ENCODE results near the gene NMNAT2. TPM values are rescaled to one million over a fixed set of nuclear protein-coding genes. Genes with fewer than 3 reads are reported as not detected.

The NMNAT2 gene
- total RNA-seq, 4 donors from 2014 or later, result 0.10 to 0.29 (median 0.26) TPM; not detected in 1

DNA sequence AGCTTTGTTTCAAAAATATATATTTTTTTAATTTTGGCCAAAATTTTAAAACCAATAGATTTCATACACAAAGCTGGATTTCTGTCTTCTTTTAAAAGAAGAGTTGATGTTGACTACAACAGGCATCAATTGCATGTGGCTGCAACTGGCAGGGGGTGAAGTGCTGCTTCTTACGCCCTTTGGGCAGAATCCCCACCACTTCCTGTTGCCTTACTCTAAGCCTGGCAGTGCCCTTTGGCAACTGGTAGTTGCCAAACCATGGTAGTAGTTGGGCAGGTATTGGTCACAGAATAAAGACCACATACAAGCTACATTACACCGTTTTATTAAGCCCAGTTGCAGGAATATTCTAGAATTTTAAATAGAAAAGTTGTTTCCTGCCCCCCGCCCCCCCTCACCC is 215.1 kb downstream of the NMNAT2 start:
- ATAC-seq, result no peak

DNA sequence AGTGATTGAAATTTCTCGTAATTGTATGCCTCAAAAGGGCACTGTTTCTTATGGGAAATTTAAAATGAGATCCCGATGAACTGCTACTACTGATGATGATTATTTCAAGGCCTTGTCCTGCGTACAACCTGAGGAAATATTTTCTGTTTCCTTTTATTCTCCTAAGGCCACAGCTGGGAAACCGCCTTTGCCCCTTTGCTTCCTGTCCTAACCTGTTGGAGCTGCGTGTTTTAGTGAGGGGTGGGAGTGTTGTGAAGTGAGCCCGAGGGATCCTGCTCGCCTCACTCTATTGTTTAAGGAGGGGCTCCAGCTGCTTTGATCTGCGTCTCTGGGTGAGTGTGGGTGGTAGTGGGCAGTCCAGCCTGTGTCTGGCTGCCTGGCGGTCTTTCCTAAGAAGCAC is 217.7 kb downstream of the NMNAT2 start:
- H3K36me3 ChIP-seq, result no peaks in the 10 kb centered on the region
- no peak overlapping the region for H3K4me3 ChIP-seq
- DNase-seq (no peak), ATAC-seq (no peak)
- no peaks in the 10 kb centered on the region for H3K9me3 ChIP-seq
- TF ChIP-seq, protein P1, sequence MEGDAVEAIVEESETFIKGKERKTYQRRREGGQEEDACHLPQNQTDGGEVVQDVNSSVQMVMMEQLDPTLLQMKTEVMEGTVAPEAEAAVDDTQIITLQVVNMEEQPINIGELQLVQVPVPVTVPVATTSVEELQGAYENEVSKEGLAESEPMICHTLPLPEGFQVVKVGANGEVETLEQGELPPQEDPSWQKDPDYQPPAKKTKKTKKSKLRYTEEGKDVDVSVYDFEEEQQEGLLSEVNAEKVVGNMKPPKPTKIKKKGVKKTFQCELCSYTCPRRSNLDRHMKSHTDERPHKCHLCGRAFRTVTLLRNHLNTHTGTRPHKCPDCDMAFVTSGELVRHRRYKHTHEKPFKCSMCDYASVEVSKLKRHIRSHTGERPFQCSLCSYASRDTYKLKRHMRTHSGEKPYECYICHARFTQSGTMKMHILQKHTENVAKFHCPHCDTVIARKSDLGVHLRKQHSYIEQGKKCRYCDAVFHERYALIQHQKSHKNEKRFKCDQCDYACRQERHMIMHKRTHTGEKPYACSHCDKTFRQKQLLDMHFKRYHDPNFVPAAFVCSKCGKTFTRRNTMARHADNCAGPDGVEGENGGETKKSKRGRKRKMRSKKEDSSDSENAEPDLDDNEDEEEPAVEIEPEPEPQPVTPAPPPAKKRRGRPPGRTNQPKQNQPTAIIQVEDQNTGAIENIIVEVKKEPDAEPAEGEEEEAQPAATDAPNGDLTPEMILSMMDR (IDR thresholded peaks at IDR 0.05 in 4 of 5, conservative IDR thresholded peaks at IDR 0.05 in 1 of 5), result no peak
- H3K27me3 ChIP-seq, result no peaks in the 10 kb centered on the region
- in situ Hi-C loops (cut with MboI; ENCODE audit: low sequenced_read_pairs in 4 of 4) (no loop called here), intact Hi-C loops (cut with DNase I; ENCODE audit: low total_unique reads) (no loop called here)
- no peaks in the 10 kb centered on the region for H3K4me1 ChIP-seq
- no peak overlapping the region for H3K27ac ChIP-seq

More for the DNA sequence above, 215.1 kb downstream of the NMNAT2 start:
- Histone ChIP-seq H3K4me3 (no peak overlapping the region), H3K27ac (no peak overlapping the region), H3K27me3 (no peaks in the 10 kb centered on the region), H3K9me3 (no peaks in the 10 kb centered on the region), H3K4me1 (no peaks in the 10 kb centered on the region), H3K36me3 (no peaks in the 10 kb centered on the region)
- in situ Hi-C loops (cut with MboI; ENCODE audit: low sequenced_read_pairs in 4 of 4) (no loop called here), intact Hi-C loops (cut with DNase I; ENCODE audit: low total_unique reads) (no loop called here)
- DNase-seq, result no peak
- TF ChIP-seq POLR2A (IDR thresholded peaks at IDR 0.05), result no peak
- TF ChIP-seq, protein P1 (IDR thresholded peaks at IDR 0.05 in 4 of 5, conservative IDR thresholded peaks at IDR 0.05 in 1 of 5), result no peak

DNA sequence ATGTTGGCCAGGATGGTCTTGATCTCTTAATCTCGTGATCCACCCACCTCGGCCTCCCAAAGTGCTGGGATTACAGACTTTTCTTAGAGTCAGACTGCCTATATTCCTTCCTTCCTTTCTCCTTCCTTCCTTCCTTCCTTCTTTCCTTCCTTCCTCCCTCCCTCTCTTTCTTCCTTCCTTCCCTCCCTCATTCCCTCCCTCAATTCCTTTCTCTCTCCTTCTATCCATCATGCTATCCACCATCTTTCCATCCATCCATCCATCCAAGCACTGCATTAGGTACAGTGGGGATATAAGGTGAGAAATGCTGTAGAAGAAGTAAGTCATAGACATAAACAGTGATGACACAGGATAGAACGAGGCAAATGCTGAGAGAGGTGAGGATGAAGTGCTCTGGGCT is 218.9 kb downstream of the NMNAT2 start:
- no peak for TF ChIP-seq POLR2A (IDR thresholded peaks at IDR 0.05)
- TF ChIP-seq, protein P1 (IDR thresholded peaks at IDR 0.05 in 4 of 5, conservative IDR thresholded peaks at IDR 0.05 in 1 of 5), result no peak
- ATAC-seq (no peak), DNase-seq (no peak)
- no peak overlapping the region for H3K27ac ChIP-seq
- no peaks in the 10 kb centered on the region for H3K9me3 ChIP-seq
- H3K27me3 ChIP-seq, result no peaks in the 10 kb centered on the region
- H3K36me3 ChIP-seq, result no peaks in the 10 kb centered on the region
- no peak overlapping the region for H3K4me3 ChIP-seq
- H3K4me1 ChIP-seq, result no peaks in the 10 kb centered on the region
- in situ Hi-C loops (cut with MboI; ENCODE audit: low sequenced_read_pairs in 4 of 4), result no loop called here
- intact Hi-C loops (cut with DNase I; ENCODE audit: low total_unique reads), result no loop called here

- Histone ChIP-seq H3K4me1 (no peaks in the 10 kb centered on the region), H3K4me3 (no peak overlapping the region), H3K27me3 (no peaks in the 10 kb centered on the region), H3K36me3 (no peaks in the 10 kb centered on the region), H3K9me3 (no peaks in the 10 kb centered on the region), H3K27ac (peak overlapping the region in 1 of 4 donors; percentile 55)
- DNase-seq, result peak; percentile 44 to 63
- intact Hi-C loops (cut with DNase I; ENCODE audit: low total_unique reads), result no loop called here
- in situ Hi-C loops (cut with MboI; ENCODE audit: low sequenced_read_pairs in 4 of 4), result no loop called here
- peak; percentile 93 to 95 for ATAC-seq
- no peak for TF ChIP-seq POLR2A (IDR thresholded peaks at IDR 0.05)
- TF ChIP-seq, protein P1 (IDR thresholded peaks at IDR 0.05 in 4 of 5, conservative IDR thresholded peaks at IDR 0.05 in 1 of 5), result no peak
These were observed 219.7 kb downstream of the NMNAT2 start for GRCh38 chr1:183198463-183198862.

Other genes starting within 250 kb of the NMNAT2 start
- 1 to 10 TPM in 3 of 4 donors, under 1 TPM in 1; 0.78 to 1.8 (median 1.4) TPM for gene LAMC2, start 232.1 kb downstream of the NMNAT2 start, total RNA-seq
- 10 to 100 TPM; 19.2 to 28.7 (median 26.1) TPM for gene SMG7, start 54.1 kb upstream of the NMNAT2 start, total RNA-seq
- gene NCF2, start 172.1 kb upstream of the NMNAT2 start, total RNA-seq, result 1 to 10 TPM in 3 of 4 donors, under 1 TPM in 1; 0.39 to 5.0 (median 3.4) TPM
- gene ARPC5, start 217.4 kb upstream of the NMNAT2 start, total RNA-seq, result 10 to 100 TPM; 10.8 to 14.6 (median 13.0) TPM
- gene APOBEC4, start 234.9 kb upstream of the NMNAT2 start, total RNA-seq, result not detected